ENCODE measurements around the gene RWDD3.
A peak's percentile ranks its signal among the peaks of the same experiment; 100 is the strongest.

RWDD3 gene

DNA sequence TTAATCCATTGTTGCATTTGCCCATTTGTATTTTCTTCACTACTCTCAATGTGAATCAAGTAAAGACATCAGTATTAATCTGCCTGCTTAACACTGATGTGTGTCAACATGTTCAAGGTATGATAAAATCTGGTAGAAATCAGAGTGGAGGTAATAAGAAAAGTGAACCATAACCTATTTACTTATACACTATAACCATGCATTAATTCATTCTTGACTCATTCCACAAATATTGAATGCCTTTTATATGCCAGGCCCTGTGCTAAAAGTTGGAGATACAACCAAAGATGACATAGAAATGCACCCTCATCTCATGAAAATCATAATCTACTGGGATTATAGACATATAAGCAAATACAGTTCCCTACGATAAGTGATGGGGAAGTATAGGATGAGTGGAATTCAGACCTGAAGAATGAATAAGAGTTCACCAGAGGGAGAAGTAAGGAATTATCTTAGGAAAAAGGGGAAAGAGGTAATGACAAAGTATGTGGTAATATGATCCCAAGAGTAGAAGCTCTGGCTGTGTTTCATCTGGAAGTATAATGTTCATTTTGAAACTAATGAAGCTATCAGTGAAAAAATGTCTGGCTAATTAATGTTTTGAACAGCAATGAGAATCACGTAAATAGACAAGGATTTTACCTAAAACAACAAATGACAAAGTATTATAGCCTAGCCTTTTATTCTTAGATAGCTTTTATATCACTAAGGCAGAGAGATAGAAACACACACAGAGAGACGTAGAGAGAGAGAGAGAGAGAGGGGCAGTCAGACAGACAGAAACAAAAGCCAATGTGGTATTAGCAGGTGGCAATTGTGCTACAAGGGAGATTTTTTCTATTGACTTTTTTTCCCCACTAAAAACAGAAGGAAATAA, 7.0 kb upstream of the RWDD3 start:
- no peak overlapping the region for H3K4me3 ChIP-seq (ENCODE audit: low read length)
- no peak for DNase-seq (ENCODE audit: low read depth, low spot score)

DNA sequence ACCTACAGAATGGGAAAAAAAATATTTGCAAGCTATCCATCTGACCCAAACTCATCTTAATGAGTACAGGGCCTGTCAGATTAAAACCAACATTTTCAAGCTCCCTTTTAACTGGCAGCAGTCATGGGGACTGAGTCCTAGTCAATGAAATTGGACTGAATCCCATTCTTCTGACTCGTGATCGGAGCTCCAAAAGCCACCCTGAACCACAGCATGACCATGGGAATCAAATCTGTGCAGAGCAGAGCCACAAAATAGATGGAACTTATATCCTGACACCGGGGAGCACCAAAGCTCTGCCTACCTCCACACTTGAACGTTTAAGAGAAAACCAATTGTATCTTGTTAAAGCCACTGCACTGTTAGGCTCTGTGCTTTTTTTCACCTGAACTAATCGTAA, 5.0 kb upstream of the RWDD3 start:
- DNase-seq (ENCODE audit: low read depth, low spot score): no peak
- H3K4me3 ChIP-seq (ENCODE audit: low read length): no peak overlapping the region

DNA sequence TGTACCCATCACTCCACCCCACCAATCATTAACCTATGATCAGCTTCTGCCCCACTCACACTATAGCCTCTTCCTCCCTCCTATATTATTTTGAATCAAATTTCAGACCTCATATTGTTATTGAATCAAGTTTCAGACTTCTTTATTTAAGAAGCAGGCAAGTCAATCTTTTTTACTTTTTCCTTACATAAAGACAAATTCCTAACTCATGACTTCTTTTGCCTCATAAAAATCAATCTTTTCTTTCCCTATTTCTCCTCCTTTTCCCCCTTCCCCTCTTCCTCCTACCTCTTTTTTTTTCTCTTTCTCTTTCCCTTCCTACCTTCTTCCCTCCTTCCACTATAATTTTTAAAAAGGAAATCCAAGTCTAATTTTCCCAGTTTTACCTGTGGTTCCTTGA, 4.3 kb upstream of the RWDD3 start:
- DNase-seq (ENCODE audit: low read depth, low spot score): no peak
- no peak overlapping the region for H3K4me3 ChIP-seq (ENCODE audit: low read length)

DNA sequence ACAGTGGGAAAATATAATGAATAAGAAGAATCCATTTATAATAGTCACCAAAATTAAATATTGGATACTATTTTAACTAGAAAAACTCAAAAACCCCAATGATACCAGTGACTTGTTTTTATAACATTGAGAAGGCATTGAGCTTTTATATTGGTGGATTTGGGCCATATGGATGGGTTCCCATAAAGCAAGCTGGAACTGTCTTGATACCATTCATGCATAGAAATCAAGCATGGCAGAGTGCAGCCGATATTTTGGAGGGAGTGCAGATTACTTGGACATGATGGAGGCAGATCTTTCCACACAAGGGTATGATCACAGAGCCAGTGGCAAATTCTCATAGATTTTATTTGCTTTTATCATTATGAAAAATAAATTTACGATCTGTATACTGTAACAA, 3.8 kb upstream of the RWDD3 start:
- no peak overlapping the region for H3K4me3 ChIP-seq (ENCODE audit: low read length)
- no peak for DNase-seq (ENCODE audit: low read depth, low spot score)

DNA sequence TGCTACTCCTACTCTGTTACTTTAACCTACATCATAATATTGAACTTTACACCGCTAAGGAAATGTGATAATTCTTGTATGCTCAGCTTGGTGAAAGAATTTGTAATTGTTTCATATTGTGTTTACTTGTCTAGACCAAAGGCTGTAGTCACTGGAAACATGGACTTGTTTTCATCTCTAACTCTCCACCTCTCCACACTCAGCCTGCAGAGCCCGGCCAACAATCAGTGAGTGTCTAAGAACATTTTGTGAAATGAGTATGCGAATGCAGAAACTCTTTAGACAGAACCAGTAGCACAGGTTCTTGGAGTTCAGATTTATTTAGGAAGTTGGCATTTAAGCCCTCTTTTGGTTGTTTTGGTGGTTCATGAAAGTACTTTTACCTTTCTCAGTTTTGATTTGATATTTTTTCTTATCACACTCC, 3.2 kb upstream of the RWDD3 start:
- no peak overlapping the region for H3K4me3 ChIP-seq (ENCODE audit: low read length)
- DNase-seq (ENCODE audit: low read depth, low spot score): no peak

DNA sequence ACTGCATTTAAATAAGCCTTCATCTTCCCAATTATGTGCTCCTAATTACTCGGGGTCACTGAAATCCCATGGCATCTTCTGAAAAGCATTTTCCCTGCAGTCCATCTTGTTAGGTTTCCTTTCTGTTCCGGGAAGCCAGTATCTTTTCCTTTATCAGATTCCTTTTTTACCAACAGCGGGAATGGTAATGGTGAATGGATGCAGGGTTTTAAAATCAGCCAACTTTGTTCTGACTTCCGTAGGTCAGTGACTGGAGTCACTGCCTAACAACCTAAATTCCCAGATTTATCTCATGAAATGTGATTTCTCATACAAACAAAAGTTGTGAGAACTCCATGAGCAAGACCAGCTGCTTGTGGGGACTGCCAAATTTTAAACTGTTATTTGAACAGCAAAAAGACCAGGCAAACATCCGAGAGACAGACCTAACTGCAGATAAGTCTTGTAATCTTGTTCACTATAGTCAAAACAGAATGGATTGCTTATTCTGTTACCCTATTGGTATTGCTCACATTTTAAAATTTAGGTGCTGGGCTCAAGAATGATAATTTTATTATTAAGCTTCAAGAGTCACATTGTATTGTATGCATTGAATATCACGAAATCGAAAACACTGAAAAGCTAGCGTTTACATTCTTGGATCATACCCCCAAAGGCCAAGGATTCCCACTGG, 1.2 kb upstream of the RWDD3 start:
- H3K4me3 ChIP-seq (ENCODE audit: low read length): no peak overlapping the region
- no peak for DNase-seq (ENCODE audit: low read depth, low spot score)

DNA sequence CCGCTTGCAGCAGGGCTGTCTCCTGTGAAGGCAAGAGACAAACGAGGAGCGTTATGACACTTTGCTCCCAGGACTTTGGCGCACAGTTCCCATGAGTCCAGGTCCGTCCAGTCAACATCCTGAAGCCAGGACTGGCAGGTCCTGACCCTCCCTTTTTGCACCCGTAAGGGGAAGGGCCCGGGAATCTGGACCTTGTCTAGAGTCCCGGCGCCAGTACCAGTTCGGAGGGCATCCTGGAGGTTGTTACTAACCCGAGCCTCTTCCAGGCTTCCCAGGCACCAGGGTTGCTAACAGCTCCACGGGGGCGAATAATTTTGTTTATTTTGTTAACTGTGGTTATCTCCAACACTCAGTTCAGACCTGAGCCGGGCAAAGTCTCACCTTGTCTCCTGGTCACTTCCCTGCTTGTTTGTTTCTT, 682 bp upstream of the RWDD3 start:
- no peak for DNase-seq (ENCODE audit: low read depth, low spot score)
- peak overlapping the region; percentile 46 for H3K4me3 ChIP-seq (ENCODE audit: low read length)

DNA sequence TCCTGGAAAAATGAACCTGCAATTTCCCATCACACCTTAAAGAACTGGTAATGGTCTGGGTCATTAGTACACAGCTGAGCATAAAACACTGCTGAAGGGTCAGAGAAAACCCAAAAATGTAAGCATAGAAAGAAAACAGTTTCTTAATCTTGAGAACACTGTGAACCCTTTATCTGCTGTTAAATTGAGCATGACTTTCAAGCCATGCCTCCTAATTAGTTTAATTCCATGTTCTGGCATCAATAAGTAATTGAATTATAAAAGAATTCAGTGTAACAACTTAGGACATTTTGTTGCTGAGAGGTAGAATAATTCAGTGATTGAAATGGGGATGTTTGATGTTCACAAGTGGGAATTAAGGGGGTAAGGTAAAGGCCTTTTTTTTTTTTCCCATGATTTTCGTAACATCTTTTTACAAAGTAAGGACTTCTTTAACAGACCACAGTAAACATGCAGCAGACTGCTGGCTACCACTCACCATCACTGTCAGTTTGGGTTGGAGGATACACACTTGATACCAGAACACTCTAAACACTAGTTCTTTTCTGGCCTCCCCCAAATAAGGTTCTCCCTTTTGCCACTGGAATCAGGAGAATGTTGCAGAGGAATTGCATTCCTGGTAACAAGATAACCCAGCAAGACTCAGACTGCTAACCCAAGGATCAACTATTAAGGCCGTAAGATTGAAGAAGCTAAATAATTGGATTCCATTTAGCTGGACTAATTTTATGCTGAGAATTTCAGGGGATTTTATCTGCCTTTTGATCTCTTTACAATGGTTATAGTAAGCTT, 3.0 kb downstream of the RWDD3 start:
- H3K4me3 ChIP-seq (ENCODE audit: low read length): no peak overlapping the region
- no peak for DNase-seq (ENCODE audit: low read depth, low spot score)

DNA sequence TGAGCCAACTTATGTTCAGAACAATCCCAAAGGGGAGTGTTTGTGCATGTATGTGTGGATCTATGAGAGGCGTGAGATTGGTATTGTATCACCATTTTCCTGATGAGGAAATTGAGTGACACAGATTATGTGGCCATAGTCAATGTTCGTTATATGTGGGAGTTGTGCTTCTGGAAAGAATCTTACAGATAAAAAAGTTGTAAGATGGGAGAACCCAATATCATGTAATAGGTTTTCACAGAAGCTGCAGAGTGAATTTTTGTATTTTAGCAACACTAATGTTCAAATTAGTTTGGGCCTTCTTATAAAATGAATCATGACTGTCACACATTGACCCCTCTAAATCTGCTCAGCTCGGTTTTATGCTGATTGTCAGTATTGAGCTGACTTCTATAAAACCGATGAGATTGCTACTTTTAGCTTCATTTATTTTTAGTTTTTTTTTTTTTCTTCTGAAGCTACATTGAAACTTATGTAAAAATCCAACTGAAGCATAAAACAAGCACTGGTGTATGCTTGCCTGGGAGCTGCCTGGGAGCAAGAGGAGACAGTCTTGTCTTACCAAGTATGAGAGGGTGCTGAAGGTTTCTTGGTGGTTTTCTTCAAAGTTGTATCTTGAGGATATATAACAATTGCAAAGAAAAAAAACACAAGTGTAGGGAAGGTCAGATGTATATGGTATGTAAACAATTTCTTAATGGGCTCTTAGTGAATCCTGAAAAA, 4.1 kb downstream of the RWDD3 start:
- no peak overlapping the region for H3K4me3 ChIP-seq (ENCODE audit: low read length)
- no peak for DNase-seq (ENCODE audit: low read depth, low spot score)

DNA sequence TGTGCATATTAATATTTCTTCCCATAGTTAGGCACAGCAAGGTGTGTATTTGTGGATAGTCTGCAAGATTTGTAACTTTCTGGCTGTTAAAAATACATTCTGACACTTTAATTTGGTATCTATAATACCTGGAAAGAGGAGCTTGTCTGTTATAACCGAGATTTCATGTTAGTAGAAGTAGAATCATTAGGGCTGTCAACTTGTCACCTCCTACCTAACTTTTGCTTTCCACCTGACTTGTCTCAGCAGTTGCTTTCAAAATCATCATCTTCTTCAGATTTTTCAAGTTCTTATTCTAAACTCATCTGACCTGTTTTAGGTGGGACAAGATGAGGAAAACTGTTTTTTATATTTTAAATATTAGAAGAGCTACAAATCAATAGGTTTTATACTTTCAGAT, 11.0 kb downstream of the RWDD3 start:
- DNase-seq (ENCODE audit: low read depth, low spot score): no peak
- no peak overlapping the region for H3K4me3 ChIP-seq (ENCODE audit: low read length)

DNA sequence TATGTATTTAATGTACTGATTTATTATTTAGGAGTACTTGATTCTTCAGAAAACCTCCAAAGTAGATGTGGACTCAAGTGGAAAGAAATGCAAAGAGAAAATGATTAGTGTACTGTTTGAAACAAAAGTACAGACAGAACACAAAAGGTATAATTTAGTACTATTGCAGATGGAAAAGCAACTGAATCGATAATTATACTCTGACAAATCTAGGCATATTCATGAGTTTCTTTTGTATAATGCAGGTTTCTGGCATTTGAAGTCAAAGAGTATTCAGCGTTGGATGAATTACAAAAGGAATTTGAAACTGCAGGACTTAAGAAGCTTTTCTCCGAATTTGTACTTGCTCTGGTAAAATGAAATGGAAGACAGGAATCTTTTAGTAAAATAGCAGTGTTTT, 12.5 kb downstream of the RWDD3 start:
- no peak for DNase-seq (ENCODE audit: low read depth, low spot score)
- H3K4me3 ChIP-seq (ENCODE audit: low read length): no peak overlapping the region

DNA sequence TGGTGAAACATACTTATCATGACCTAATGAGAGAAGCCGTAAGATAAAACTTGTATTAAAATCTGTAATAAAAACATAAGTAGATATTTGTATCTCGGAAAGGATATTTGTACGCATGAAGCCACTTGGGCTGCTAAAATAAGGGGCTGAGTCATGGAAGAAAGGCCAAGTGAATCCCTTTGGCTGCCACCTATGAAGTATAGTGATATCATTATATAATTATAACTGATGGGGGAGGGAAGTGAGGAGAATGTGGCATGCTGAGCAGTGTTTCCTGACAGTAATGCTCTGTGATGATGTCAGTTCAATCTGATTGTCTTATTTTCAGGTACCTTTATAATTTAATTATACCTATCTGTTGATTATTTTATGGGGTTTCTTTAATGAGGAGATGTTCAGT, 13.6 kb downstream of the RWDD3 start:
- DNase-seq (ENCODE audit: low read depth, low spot score): no peak
- H3K4me3 ChIP-seq (ENCODE audit: low read length): no peak overlapping the region

DNA sequence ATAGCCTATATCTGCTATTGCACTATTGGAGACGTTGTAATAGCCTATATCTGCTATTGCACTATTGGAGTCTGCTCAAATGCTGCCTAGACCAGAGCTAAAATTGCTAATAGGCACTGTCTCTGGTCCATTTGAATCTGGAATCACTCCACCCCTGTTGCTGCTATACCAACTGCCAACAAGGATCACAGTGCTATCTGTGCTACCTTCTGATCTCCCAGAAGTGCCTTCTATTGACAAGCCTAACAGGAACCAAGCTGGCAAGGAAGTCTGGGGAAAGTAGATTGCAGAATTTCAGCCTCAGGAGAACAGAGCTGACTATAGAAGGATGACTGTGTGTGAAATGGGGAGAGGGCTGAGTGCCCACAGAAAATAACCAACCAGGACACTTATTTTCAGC, 15.9 kb downstream of the RWDD3 start:
- H3K4me3 ChIP-seq (ENCODE audit: low read length): no peak overlapping the region
- no peak for DNase-seq (ENCODE audit: low read depth, low spot score)

DNA sequence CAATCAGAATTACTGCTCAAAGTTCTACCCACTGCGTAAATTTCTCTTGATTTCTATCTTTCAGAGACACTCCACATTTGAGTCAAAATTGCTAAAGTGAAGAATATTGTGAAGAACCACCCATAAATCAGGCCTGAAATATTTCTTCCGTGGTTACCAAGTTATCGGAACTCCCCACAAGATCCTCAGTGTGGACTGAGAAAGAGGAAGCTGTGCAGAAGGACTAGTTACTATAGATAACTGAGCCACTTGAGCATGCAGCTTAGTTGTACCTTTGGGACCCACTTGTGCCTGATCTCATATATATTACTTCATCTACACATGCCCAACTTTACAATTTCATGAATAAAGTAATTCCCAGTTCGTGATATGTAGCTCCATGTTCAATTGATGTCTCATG, 18.4 kb downstream of the RWDD3 start:
- DNase-seq (ENCODE audit: low read depth, low spot score): no peak
- no peak overlapping the region for H3K4me3 ChIP-seq (ENCODE audit: low read length)

DNA sequence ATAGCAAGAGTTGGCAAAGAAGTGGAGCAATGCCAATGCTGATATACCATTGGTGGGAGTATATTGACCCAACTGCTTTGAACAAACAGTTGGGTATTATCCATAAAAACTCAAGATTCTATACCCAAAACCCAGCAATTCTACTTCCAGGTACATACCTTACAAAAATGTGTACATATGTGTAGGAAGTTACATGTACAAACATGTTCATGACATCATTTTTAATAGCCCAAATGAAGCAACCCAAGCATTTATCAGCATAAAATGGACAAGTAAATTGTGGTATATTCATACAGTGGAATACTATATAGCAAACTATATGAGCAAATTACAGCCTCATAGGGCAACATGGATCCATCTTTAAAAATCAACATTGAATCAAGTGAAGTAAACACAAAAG, 20.9 kb downstream of the RWDD3 start:
- no peak for DNase-seq (ENCODE audit: low read depth, low spot score)
- H3K4me3 ChIP-seq (ENCODE audit: low read length): no peak overlapping the region

DNA sequence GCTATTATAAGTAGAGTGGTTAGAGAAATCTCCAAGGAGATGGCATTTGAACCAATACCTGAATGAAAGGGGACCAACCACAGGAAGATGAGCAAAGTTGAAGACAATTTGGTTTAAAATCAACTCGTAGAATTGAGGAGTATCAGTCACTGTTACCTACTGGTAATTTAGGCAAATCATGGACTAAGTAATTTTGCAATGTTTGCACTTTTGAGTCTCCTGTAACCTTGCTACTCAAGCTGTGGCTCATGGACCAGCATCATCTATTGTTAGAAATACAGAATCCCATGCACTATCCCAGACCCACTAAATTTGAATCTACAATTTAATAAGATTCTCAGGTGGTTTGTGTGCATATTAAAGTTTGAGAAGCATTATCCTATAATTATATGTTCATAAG, 21.8 kb downstream of the RWDD3 start:
- DNase-seq (ENCODE audit: low read depth, low spot score): no peak
- H3K4me3 ChIP-seq (ENCODE audit: low read length): no peak overlapping the region

DNA sequence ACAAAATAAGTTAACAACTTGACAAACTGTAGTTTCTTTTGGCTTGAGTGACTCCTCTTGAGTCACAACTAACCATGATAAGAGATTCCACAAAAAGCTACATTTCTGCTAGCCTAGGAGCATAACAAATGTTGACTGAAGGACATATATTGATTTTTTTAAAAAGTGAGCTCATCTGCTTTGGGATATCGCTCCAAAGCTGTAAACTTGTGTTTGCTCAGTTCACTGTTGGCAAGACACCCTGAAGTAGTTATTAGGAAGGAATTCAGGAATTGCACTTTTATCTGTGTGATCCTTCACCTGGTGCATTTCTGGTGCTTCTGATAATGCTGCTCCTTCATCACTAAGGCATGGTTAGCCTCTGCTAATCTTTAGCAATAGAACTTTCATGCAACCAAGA, 23.7 kb downstream of the RWDD3 start:
- no peak overlapping the region for H3K4me3 ChIP-seq (ENCODE audit: low read length)
- DNase-seq (ENCODE audit: low read depth, low spot score): no peak

DNA sequence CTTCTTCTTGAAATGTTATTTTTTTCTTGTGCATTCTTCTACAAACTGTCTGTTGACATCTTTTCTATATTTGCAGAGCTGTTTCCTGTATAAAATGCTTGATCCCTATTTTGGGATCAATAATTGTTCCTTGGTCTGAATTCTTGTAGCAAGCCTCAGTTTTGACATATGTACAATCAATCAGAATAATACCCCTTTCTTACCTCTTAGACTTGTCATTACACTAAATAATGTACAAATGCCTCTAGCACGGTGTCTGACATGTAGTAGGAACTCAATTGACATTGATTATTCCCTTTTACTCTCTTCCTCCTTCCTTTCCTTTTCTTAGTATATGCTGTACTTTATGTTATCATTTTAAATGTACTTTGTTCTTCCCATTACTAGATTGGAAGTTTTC, 25.2 kb downstream of the RWDD3 start:
- DNase-seq (ENCODE audit: low read depth, low spot score): no peak
- no peak overlapping the region for H3K4me3 ChIP-seq (ENCODE audit: low read length)

DNA sequence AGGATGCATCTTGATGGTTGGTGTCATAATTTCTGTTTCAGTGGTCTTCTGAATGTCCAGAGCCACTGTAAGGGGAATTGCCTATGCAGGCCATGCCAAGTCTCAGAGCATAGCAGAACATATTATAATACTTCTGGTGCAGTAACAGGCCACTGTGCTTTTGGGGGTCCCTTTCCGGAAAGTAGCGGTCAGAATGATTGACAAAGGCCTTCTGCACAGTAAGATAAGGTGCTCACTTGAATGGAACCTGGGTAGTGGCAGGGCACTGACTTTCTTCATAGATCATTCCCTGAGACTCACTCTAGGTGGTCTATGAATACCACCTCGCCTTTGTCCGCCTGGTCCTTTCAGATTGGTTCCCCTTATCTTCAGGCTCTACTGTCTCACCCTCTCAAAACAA, 28.9 kb downstream of the RWDD3 start:
- H3K4me3 ChIP-seq (ENCODE audit: low read length): no peak overlapping the region
- no peak for DNase-seq (ENCODE audit: low read depth, low spot score)

All from Jurkat, Clone E6-1 (cell line).